ENCODE measurements around the gene ASMT.

The ASMT gene

GRCh38 chrX:1667566-1667965 is 52.7 kb downstream of the ASMT start:
- H3K4me3 ChIP-seq (IDR thresholded peaks at IDR 0.05; ENCODE audit: insufficient read depth, low read depth, low read length) = no peak overlapping the region
- no peaks in the 10 kb centered on the region for H4K20me1 ChIP-seq (ENCODE audit: insufficient read depth)
- no peak overlapping the region for H3K27ac ChIP-seq
- H3K27me3 ChIP-seq (ENCODE audit: insufficient read depth, low read depth) = no peaks in the 10 kb centered on the region
- H3K4me1 ChIP-seq (ENCODE audit: low read depth, poor library complexity, severe bottlenecking) = no peaks in the 10 kb centered on the region
- H3K79me2 ChIP-seq (ENCODE audit: insufficient read depth, low read depth) = no peaks in the 10 kb centered on the region
- no peak overlapping the region for H2AFZ ChIP-seq (ENCODE audit: low read depth)
- no peaks in the 10 kb centered on the region for H3K36me3 ChIP-seq (ENCODE audit: insufficient read depth)
- TF ChIP-seq, protein P1, sequence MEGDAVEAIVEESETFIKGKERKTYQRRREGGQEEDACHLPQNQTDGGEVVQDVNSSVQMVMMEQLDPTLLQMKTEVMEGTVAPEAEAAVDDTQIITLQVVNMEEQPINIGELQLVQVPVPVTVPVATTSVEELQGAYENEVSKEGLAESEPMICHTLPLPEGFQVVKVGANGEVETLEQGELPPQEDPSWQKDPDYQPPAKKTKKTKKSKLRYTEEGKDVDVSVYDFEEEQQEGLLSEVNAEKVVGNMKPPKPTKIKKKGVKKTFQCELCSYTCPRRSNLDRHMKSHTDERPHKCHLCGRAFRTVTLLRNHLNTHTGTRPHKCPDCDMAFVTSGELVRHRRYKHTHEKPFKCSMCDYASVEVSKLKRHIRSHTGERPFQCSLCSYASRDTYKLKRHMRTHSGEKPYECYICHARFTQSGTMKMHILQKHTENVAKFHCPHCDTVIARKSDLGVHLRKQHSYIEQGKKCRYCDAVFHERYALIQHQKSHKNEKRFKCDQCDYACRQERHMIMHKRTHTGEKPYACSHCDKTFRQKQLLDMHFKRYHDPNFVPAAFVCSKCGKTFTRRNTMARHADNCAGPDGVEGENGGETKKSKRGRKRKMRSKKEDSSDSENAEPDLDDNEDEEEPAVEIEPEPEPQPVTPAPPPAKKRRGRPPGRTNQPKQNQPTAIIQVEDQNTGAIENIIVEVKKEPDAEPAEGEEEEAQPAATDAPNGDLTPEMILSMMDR (conservative IDR thresholded peaks at IDR 0.05; ENCODE audit: low read depth, low read length) = no peak
- H3K9ac ChIP-seq = no peak overlapping the region
- H3K4me2 ChIP-seq = no peak overlapping the region

GRCh38 chrX:1673337-1673736 is 58.5 kb downstream of the ASMT start:
- no peaks in the 10 kb centered on the region for H4K20me1 ChIP-seq (ENCODE audit: insufficient read depth)
- H3K4me3 ChIP-seq (IDR thresholded peaks at IDR 0.05; ENCODE audit: insufficient read depth, low read depth, low read length) = no peak overlapping the region
- H3K27ac ChIP-seq = no peak overlapping the region
- H3K9ac ChIP-seq = no peak overlapping the region
- no peak overlapping the region for H2AFZ ChIP-seq (ENCODE audit: low read depth)
- H3K4me1 ChIP-seq (ENCODE audit: low read depth, poor library complexity, severe bottlenecking) = no peaks in the 10 kb centered on the region
- H3K36me3 ChIP-seq (ENCODE audit: insufficient read depth) = no peaks in the 10 kb centered on the region
- TF ChIP-seq, protein P1 (conservative IDR thresholded peaks at IDR 0.05; ENCODE audit: low read depth, low read length) = peak; percentile 76
- H3K4me2 ChIP-seq = no peak overlapping the region
- no peaks in the 10 kb centered on the region for H3K27me3 ChIP-seq (ENCODE audit: insufficient read depth, low read depth)
- no peaks in the 10 kb centered on the region for H3K79me2 ChIP-seq (ENCODE audit: insufficient read depth, low read depth)

- Histone ChIP-seq H3K4me2 (no peak overlapping the region), H3K27ac (no peak overlapping the region), H2AFZ (ENCODE audit: low read depth) (no peak overlapping the region), H3K4me3 (IDR thresholded peaks at IDR 0.05; ENCODE audit: insufficient read depth, low read depth, low read length) (no peak overlapping the region), H3K4me1 (ENCODE audit: low read depth, poor library complexity, severe bottlenecking) (no peaks in the 10 kb centered on the region), H3K79me2 (ENCODE audit: insufficient read depth, low read depth) (no peaks in the 10 kb centered on the region), H3K9ac (no peak overlapping the region), H3K27me3 (ENCODE audit: insufficient read depth, low read depth) (no peaks in the 10 kb centered on the region), H4K20me1 (ENCODE audit: insufficient read depth) (no peaks in the 10 kb centered on the region), H3K36me3 (ENCODE audit: insufficient read depth) (no peaks in the 10 kb centered on the region)
- TF ChIP-seq, protein P1 (conservative IDR thresholded peaks at IDR 0.05; ENCODE audit: low read depth, low read length) = no peak
Measured at GRCh38 chrX:1676866-1677265, 62.0 kb downstream of the ASMT start.

DNA sequence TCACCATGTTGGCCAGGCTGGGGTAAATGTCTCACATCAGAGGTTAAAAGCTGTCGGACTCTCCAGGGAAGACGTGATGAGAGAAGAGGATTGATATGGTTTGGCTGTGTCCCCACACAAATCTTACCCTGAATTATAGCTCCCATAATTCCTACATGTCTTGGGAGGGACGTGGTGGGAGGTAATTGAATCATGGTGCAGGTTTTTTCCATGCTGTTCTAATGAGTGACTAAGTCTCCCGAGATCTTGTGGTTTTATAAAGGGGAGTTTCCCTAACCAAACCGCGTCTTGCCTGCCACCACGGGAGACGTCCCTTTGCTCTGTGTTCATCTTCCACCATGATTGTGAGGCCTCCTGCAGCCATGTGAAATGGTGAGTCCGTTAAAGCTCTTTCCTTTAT is 64.4 kb downstream of the ASMT start:
- Histone ChIP-seq H3K4me2 (no peak overlapping the region), H3K4me3 (IDR thresholded peaks at IDR 0.05; ENCODE audit: insufficient read depth, low read depth, low read length) (no peak overlapping the region), H3K27me3 (ENCODE audit: insufficient read depth, low read depth) (no peaks in the 10 kb centered on the region), H2AFZ (ENCODE audit: low read depth) (no peak overlapping the region), H4K20me1 (ENCODE audit: insufficient read depth) (no peaks in the 10 kb centered on the region), H3K9ac (no peak overlapping the region), H3K79me2 (ENCODE audit: insufficient read depth, low read depth) (no peaks in the 10 kb centered on the region), H3K27ac (no peak overlapping the region), H3K36me3 (ENCODE audit: insufficient read depth) (no peaks in the 10 kb centered on the region), H3K4me1 (ENCODE audit: low read depth, poor library complexity, severe bottlenecking) (no peaks in the 10 kb centered on the region)
- TF ChIP-seq, protein P1 (conservative IDR thresholded peaks at IDR 0.05; ENCODE audit: low read depth, low read length) = no peak

Data from KMS-11 (cell line).